Hypothalamus (tissue), 51 donors: Measurements from ENCODE around the gene FBXL19.
A peak's percentile ranks its signal among the peaks of the same experiment; 100 is the strongest.
"Not testable (repeated sequence)": the region's sequence is repeated elsewhere in the genome, so short reads cannot be mapped to it uniquely, and the experiment has no call there.

ENCODE experiments used
- DNase-seq, 51 donors: peaks; one replicate each; lab custom pipeline; 2025; lab: John Stamatoyannopoulos, UW

Gene FBXL19

DNA sequence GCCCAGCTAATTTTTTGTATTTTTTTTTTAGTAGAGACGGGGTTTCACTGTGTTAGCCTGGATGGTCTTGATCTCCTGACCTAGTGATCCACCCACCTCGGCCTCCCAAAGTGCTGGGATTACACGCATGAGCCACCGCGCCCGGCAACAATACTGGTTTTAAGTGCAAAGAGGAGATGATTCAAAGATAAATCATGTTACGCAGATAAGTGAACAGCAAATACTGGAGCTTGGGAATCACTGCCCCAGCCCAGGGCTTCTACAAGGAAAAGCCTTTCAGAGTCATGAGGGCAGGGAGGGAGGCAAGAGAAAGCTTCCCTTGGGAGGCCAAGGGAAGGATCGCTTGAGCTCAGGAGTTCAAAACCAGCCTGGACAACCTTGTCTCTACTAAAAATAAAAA lies 16.2 kb downstream of the FBXL19 start:
- not testable (repeated sequence) for DNase-seq

- DNase-seq: peak in 28 of 51 donors; percentile 11 to 62 (median 40)
These were observed 18.4 kb downstream of the FBXL19 start for GRCh38 chr16:30941600-30942425.

- no peak for DNase-seq
These were observed 19.0 kb downstream of the FBXL19 start for GRCh38 chr16:30942426-30942806.

DNA sequence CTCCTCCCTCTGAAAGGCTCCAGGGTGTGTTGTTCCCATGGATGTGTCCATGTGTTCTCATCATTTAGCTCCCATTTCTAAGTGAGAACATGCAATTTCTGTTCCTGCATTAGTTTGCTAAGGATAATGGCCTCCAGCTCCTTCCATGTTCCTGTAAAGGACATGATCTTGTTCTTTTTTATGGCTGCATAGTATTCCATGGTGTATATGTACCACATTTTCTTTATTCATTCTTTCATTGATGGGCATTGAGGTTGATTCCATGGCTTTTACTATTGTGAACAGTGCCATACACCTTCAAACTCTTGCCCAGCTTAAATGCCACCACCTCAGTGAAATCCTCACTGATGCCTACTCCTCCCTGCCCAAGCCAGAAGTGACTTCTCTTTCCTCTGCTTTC lies 21.0 kb downstream of the FBXL19 start:
- no peak for DNase-seq

- no peak for DNase-seq
These were observed 23.5 kb downstream of the FBXL19 start for GRCh38 chr16:30946671-30947540.

DNA sequence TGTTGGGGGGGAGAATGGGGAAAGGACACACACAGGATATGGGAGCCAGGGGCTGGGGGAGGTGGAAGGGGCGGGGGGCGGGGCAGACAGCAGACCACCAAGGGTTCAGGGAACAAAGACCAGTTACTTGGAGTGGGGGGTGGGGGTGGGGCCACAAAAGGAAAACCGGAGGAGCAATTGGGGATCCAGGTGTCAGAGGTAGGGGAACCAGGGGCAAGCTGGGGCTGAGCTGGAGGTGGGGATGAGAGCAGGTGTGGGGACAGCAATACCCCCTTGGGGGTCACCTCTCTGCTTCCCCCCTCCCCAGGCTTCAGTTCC lies 24.1 kb downstream of the FBXL19 start:
- DNase-seq: no peak

GRCh38 chr16:30947859-30948666 lies 24.7 kb downstream of the FBXL19 start:
- peak; percentile 34 to 97 (median 86) for DNase-seq

GRCh38 chr16:30948667-30949649 lies 25.6 kb downstream of the FBXL19 start, which contains the start of gene ORAI3:
ORAI3 (plus strand) TSS chr16:30949068; CDS start chr16:30949290, 222 bp downstream.
- DNase-seq: peak in 45 of 51 donors; percentile 20 to 78 (median 61)

DNA sequence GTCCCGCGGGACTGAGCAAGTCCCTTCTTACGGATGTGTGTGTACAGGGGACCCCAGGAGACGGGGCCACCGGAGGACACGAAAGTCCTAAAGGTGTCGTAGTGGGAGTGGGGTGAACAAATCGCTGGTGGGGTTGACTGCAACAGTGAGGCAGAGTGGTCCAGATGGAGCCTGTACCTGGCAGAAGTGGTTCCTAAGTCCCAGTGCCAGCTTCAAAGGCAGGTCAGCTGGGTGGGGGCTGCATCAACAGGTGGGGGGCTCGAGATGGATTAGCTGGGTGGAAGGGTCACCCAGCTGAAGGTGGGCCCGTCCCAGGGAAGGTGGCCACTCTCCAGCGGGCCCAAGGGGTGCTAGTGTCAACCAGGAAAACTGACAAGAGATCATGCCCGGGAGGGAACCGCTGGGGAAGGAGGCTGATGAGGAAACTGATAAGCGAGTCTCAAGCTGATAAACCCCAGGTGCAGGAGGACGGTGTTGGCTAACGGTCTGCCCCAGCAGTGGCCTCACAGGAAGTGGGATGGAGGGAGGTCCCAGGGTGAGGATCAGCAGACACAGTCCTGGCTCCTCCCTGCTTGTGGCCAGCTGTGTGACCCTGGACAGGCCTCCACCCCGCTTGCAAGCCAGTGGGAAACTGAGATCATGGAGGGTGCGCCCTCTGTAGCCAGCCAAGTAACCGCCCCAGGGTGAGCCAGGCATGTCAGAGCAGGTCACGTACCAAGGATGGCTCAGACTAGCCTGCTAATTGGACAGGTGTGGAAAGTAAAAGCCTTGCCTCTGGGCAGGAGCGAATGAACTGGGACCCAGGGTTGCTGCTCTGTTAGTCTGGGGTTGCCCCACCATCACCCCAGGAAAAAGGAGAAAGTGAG lies 26.5 kb downstream of the FBXL19 start:
- DNase-seq: peak in 21 of 51 donors; percentile 7 to 44 (median 20)

GRCh38 chr16:30950516-30951065 lies 27.2 kb downstream of the FBXL19 start:
- DNase-seq: no peak

GRCh38 chr16:30951193-30951592 lies 27.8 kb downstream of the FBXL19 start:
- no peak for DNase-seq

- no peak for DNase-seq
These were observed 28.4 kb downstream of the FBXL19 start for GRCh38 chr16:30951750-30952149.

DNA sequence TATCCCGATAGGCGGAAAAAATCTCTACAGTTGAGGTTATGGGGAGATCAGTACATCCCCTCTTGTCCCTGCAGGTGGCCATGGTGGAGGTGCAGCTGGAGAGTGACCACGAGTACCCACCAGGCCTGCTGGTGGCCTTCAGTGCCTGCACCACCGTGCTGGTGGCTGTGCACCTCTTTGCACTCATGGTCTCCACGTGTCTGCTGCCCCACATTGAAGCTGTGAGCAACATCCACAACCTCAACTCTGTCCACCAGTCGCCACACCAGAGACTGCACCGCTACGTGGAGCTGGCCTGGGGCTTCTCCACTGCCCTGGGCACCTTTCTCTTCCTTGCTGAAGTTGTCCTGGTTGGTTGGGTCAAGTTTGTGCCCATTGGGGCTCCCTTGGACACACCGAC lies 29.7 kb downstream of the FBXL19 start:
- no peak for DNase-seq

GRCh38 chr16:30953511-30954124 lies 30.2 kb downstream of the FBXL19 start:
- peak in 38 of 51 donors; percentile 10 to 76 (median 36) for DNase-seq

GRCh38 chr16:30954993-30955392 lies 31.6 kb downstream of the FBXL19 start:
- DNase-seq: no peak

- peak in 45 of 51 donors; percentile 24 to 92 (median 71) for DNase-seq
These were observed 33.5 kb downstream of the FBXL19 start for GRCh38 chr16:30956601-30957455.
